RWPE1 (cell line): ENCODE measurements around the gene RBM11.
"Not testable (repeated sequence)": the region's sequence is repeated elsewhere in the genome, so short reads cannot be mapped to it uniquely, and the experiment has no call there.

Experiments used
- CTCF ChIA-PET: fragments of 350-600 bp; sonication (Branson Sonifier 250); formaldehyde crosslinking; extraction: SDS; loops from one replicate; lab custom pipeline; 2021; lab: Yijun Ruan, JAX
- POLR2A ChIA-PET: fragments of 400-600 bp; formaldehyde crosslinking; extraction: SDS; loops from one replicate; lab custom pipeline; 2020; ENCODE audit warnings: antibody characterized with exemption; ENCODE audit not compliant: low non-redundant PET; lab: Yijun Ruan, JAX
- DNase-seq: peaks from one replicate; pipeline ENCODE4 v3.0.0; 2012; ENCODE audit warnings: low spot score
- H3K27ac ChIP-seq: fragments of 450-650 bp; 2 replicates; pipeline ENCODE4 v1.5.1; 2017
- CTCF ChIP-seq: fragments of 450-650 bp; conservative IDR thresholded peaks from 2 replicates; pipeline ENCODE4 v1.5.1; 2017; ENCODE audit warnings: low read depth, mild to moderate bottlenecking

The RBM11 gene

GRCh38 chr21:14215971-14216641 lies at the start of gene RBM11:
RBM11 (plus strand) TSS chr21:14216157; CDS start chr21:14216187, 30 bp downstream.
- DNase-seq = peak; percentile 54
- POLR2A ChIA-PET = no interaction called here

GRCh38 chr21:14166463-14167223 lies 49.3 kb upstream of the RBM11 start:
- H3K27ac ChIP-seq, POLR2A ChIA-PET, DNase-seq, CTCF ChIA-PET: not testable (repeated sequence)

More at GRCh38 chr21:14215971-14216641, at the start of gene RBM11:
- no peak for TF ChIP-seq CTCF
- H3K27ac ChIP-seq = no peak within 1 kb of the TSS
- CTCF ChIA-PET = no interaction called here

- CTCF ChIA-PET = interaction anchor here (1.1 kb wide), 1 partner anchor 12 kb away, joined by 3 read pairs; no protein-coding TSS in a partner anchor
- no peak for DNase-seq
- no peak for TF ChIP-seq CTCF
- H3K27ac ChIP-seq = no peak overlapping the region
- POLR2A ChIA-PET = no interaction called here
Measured at GRCh38 chr21:14206222-14206621, 9.7 kb upstream of the RBM11 start.

- DNase-seq = no peak
- no peak for TF ChIP-seq CTCF
- POLR2A ChIA-PET = no interaction called here
- H3K27ac ChIP-seq = no peak within 1 kb of the TSS
- CTCF ChIA-PET = interaction anchor here (0.7 kb wide), 1 partner anchor 1342 kb away, joined by 3 read pairs; no protein-coding TSS in a partner anchor
Measured at GRCh38 chr21:14210738-14211137, 5.2 kb upstream of the RBM11 start, which contains the start of gene LIPI. LIPI (minus strand) TSS chr21:14210955; CDS start chr21:14210845, 110 bp downstream.

GRCh38 chr21:14213164-14213563 lies 2.8 kb upstream of the RBM11 start:
- no peak for TF ChIP-seq CTCF
- POLR2A ChIA-PET = no interaction called here
- CTCF ChIA-PET = interaction anchor here (0.5 kb wide), 1 partner anchor 202 kb away, joined by 4 read pairs; no protein-coding TSS in a partner anchor
- DNase-seq = no peak
- H3K27ac ChIP-seq = no peak overlapping the region

GRCh38 chr21:14223365-14223764 lies 7.4 kb downstream of the RBM11 start:
- H3K27ac ChIP-seq = no peak overlapping the region
- no peak for DNase-seq
- ChIA-PET CTCF (no interaction called here), POLR2A (no interaction called here)
- TF ChIP-seq CTCF = no peak
